Measurements from ENCODE around the gene AP5Z1. TPM values are rescaled to one million over a fixed set of nuclear protein-coding genes. Genes with fewer than 3 reads are reported as not detected.

AP5Z1 gene
- polyA plus RNA-seq, 2 of the 4 experiments (the other 2 are of a cell fraction), result 6.8 to 21.8 TPM

GRCh38 chr7:4815121-4815520 is 39.7 kb downstream of the AP5Z1 start:
- no peaks in the 10 kb centered on the region for H3K4me1 ChIP-seq
- no peaks in the 10 kb centered on the region for H3K9me3 ChIP-seq
- WGBS (ENCODE audit: missing lambda C conversion rate), result 85% methylated on average over 9 of the region's 14 CpGs
- no peak overlapping the region for H3K27ac ChIP-seq
- POLR2A ChIA-PET, result interaction anchor here (0.6 kb wide), 1 partner anchor 153 kb away, joined by 9 read pairs; no protein-coding TSS in a partner anchor
- DNase-seq (ENCODE audit: low read depth in 1 of 2, low spot score in 1 of 2) (no peak), FAIRE-seq (no peak), ATAC-seq (no peak)
- H3K4me2 ChIP-seq, result no peak overlapping the region
- H3K4me3 ChIP-seq, result no peak overlapping the region
- TF ChIP-seq POLR2AphosphoS2 (conservative IDR thresholded peaks at IDR 0.05; ENCODE audit: low read length), result no peak
- TF ChIP-seq CBX2 (IDR thresholded peaks at IDR 0.05; ENCODE audit: borderline replicate concordance, low read depth), result no peak
- TF ChIP-seq BCL3 (IDR thresholded peaks at IDR 0.05), result no peak
- no peak for TF ChIP-seq RNF2 (IDR thresholded peaks at IDR 0.05; ENCODE audit: borderline replicate concordance, low read depth)
- no peak for TF ChIP-seq TP53 (CRISPR knock-in tag; IDR thresholded peaks at IDR 0.05)
- TF ChIP-seq HOXA7 (CRISPR knock-in tag; IDR thresholded peaks at IDR 0.05), result no peak
- CTCF ChIA-PET, result interaction anchor here (1.5 kb wide), 1 partner anchor 16 kb away, joined by 6 read pairs; no protein-coding TSS in a partner anchor

- FAIRE-seq, result no peak
- Histone ChIP-seq H3K4me3 (no peak overlapping the region), H3K27ac (no peak overlapping the region), H3K4me2 (no peak overlapping the region), H3K4me1 (no peaks in the 10 kb centered on the region), H3K9me3 (no peaks in the 10 kb centered on the region)
- no peak for ATAC-seq
- CTCF ChIA-PET, result interaction anchor here (0.9 to 1.8 kb wide), 6 partner anchors 9 to 358 kb away, joined by 3 to 7 read pairs (median 6); partner anchors contain the start of gene RADIL
- WGBS (ENCODE audit: missing lambda C conversion rate), result 79% methylated on average over 25 of the region's 38 CpGs
- DNase-seq (ENCODE audit: low read depth in 1 of 2, low spot score in 1 of 2), result no peak
- TF ChIP-seq BHLHE40 (IDR thresholded peaks at IDR 0.05; ENCODE audit: low read depth, low read length), result no peak
- TF ChIP-seq RNF2 (IDR thresholded peaks at IDR 0.05; ENCODE audit: borderline replicate concordance, low read depth), result no peak
- no peak for TF ChIP-seq MYC (IDR thresholded peaks at IDR 0.05; ENCODE audit: borderline replicate concordance, low read length)
- TF ChIP-seq HMGXB4 (CRISPR knock-in tag; IDR thresholded peaks at IDR 0.05; ENCODE audit: borderline replicate concordance), result no peak
- TF ChIP-seq CBX2 (IDR thresholded peaks at IDR 0.05; ENCODE audit: borderline replicate concordance, low read depth), result no peak
- no peak for TF ChIP-seq BCL3 (IDR thresholded peaks at IDR 0.05)
- TF ChIP-seq EHF (CRISPR knock-in tag; IDR thresholded peaks at IDR 0.05), result no peak
- no peak for TF ChIP-seq RAD21 (conservative IDR thresholded peaks at IDR 0.05 in 1 of 2, IDR thresholded peaks at IDR 0.05 in 1 of 2)
- no peak for TF ChIP-seq CHD2 (IDR thresholded peaks at IDR 0.05; ENCODE audit: low read length, partially characterized antibody)
- no peak for TF ChIP-seq MAX (IDR thresholded peaks at IDR 0.05)
- POLR2A ChIA-PET, result interaction anchor here (0.6 kb wide), 1 partner anchor 153 kb away, joined by 9 read pairs; no protein-coding TSS in a partner anchor
These were observed 40.4 kb downstream of the AP5Z1 start for GRCh38 chr7:4815609-4816418.

GRCh38 chr7:4816419-4817080 is 41.1 kb downstream of the AP5Z1 start:
- no peak overlapping the region for H3K4me3 ChIP-seq
- no peak overlapping the region for H3K4me2 ChIP-seq
- no peak for FAIRE-seq
- DNase-seq (ENCODE audit: low read depth in 1 of 2, low spot score in 1 of 2), result no peak
- no peaks in the 10 kb centered on the region for H3K4me1 ChIP-seq
- ATAC-seq, result no peak
- ChIA-PET POLR2A (no interaction called here), CTCF (interaction anchor here (0.9 to 1.8 kb wide), 5 partner anchors 8 to 358 kb away, joined by 3 to 7 read pairs (median 5); partner anchors contain the start of gene RADIL)
- 73% methylated on average over 11 of the region's 26 CpGs for WGBS (ENCODE audit: missing lambda C conversion rate)
- H3K9me3 ChIP-seq, result no peaks in the 10 kb centered on the region
- H3K27ac ChIP-seq, result no peak overlapping the region
- no peak for TF ChIP-seq PHF8 (IDR thresholded peaks at IDR 0.05; ENCODE audit: borderline replicate concordance, low read depth)
- no peak for TF ChIP-seq HES2 (IDR thresholded peaks at IDR 0.05)
- no peak for TF ChIP-seq KDM5A (IDR thresholded peaks at IDR 0.05)
- no peak for TF ChIP-seq CHD4 (IDR thresholded peaks at IDR 0.05; ENCODE audit: borderline replicate concordance)
- TF ChIP-seq TP53 (CRISPR knock-in tag; IDR thresholded peaks at IDR 0.05), result no peak
- no peak for TF ChIP-seq EP300 (IDR thresholded peaks at IDR 0.05)
- no peak for TF ChIP-seq BHLHE40 (IDR thresholded peaks at IDR 0.05; ENCODE audit: low read depth, low read length)
- TF ChIP-seq CBX2 (IDR thresholded peaks at IDR 0.05; ENCODE audit: borderline replicate concordance, low read depth), result no peak
- TF ChIP-seq HDAC2 (IDR thresholded peaks at IDR 0.05), result no peak
- TF ChIP-seq JUNB (IDR thresholded peaks at IDR 0.05), result no peak
- TF ChIP-seq FOXS1 (CRISPR knock-in tag; IDR thresholded peaks at IDR 0.05), result no peak
- TF ChIP-seq MYC (IDR thresholded peaks at IDR 0.05; ENCODE audit: borderline replicate concordance, low read length), result no peak
- no peak for TF ChIP-seq NFE2L2 (conservative IDR thresholded peaks at IDR 0.05; ENCODE audit: low read length)
- no peak for TF ChIP-seq RAD21 (conservative IDR thresholded peaks at IDR 0.05 in 1 of 2, IDR thresholded peaks at IDR 0.05 in 1 of 2)
- no peak for TF ChIP-seq HEYL (CRISPR knock-in tag; IDR thresholded peaks at IDR 0.05)
